Panc1 (cell line): Measurements from ENCODE around the gene TDRD1. TPM values are rescaled to one million over a fixed set of nuclear protein-coding genes. Genes with fewer than 3 reads are reported as not detected.

ENCODE experiments used
- ATAC-seq: fragments of 200-7000 bp; cut with Tn5 transposase; 2 replicates; pipeline ENCODE4 v1.9.1; 2020; ENCODE audit warnings: mild to moderate bottlenecking, moderate library complexity
- BruUV-seq: library from RNA; stranded (reverse); fragments of 400-500 nt; replicated peaks from 2 replicates; lab custom pipeline; 2021; lab: Mats Ljungman, UMichigan
- CTCF ChIA-PET: fragments of 300-600 bp; sonication (Branson Sonifier 250); formaldehyde crosslinking; loops from one replicate; lab custom pipeline; 2022; ENCODE audit warnings: antibody characterized with exemption; lab: Charles Lee
- POLR2A ChIA-PET: fragments of 300-600 bp; sonication (Branson Sonifier 250); formaldehyde crosslinking; loops from one replicate; lab custom pipeline; 2022; ENCODE audit warnings: antibody characterized with exemption; lab: Charles Lee
- DNase-seq: peaks from one replicate; pipeline ENCODE4 v3.0.0-alpha.2; 2010; ENCODE audit warnings: low read depth, low spot score
- H3K27ac ChIP-seq: 2 replicates; pipeline ENCODE4 v1.5.1; 2011; ENCODE audit warnings: mild to moderate bottlenecking, low read length, inconsistent platforms
- H3K27me3 ChIP-seq: fragments of 200-500 bp; sonication (Bioruptor generic); 2 replicates; pipeline ENCODE4 v1.6.0; 2014; ENCODE audit warnings: low read length, inconsistent platforms; ENCODE audit not compliant: control insufficient read depth, insufficient read depth
- H3K36me3 ChIP-seq: fragments of 200-500 bp; sonication (Bioruptor generic); 2 replicates; pipeline ENCODE4 v1.5.1; 2014; ENCODE audit warnings: inconsistent platforms, mild to moderate bottlenecking, low read length, moderate library complexity; ENCODE audit not compliant: control insufficient read depth, insufficient read depth
- H3K4me1 ChIP-seq: 2 replicates; pipeline ENCODE4 v1.5.1; 2011; ENCODE audit warnings: inconsistent platforms, mild to moderate bottlenecking, low read length, moderate library complexity; ENCODE audit not compliant: control insufficient read depth, insufficient read depth
- H3K4me3 ChIP-seq, 2 experiments: 2 replicates each; pipeline ENCODE4 v1.5.1; 2011 to 2012; ENCODE audit warnings: low read depth in 2 of 2, low read length in 2 of 2, mild to moderate bottlenecking in 2 of 2, inconsistent platforms in 1 of 2, moderate library complexity in 1 of 2
- H3K9me3 ChIP-seq: fragments of 200-500 bp; sonication (Bioruptor generic); 2 replicates; pipeline ENCODE4 v1.5.1; 2014; ENCODE audit warnings: low read depth, mild to moderate bottlenecking, inconsistent platforms, low read length, moderate library complexity; ENCODE audit not compliant: control insufficient read depth, insufficient read depth
- POLR2AphosphoS5 ChIP-seq: IDR thresholded peaks from 2 replicates; pipeline ENCODE4 v1.6.1; 2012; ENCODE audit warnings: mild to moderate bottlenecking, low read depth, low read length, moderate library complexity
- SIN3A ChIP-seq: IDR thresholded peaks from 2 replicates; pipeline ENCODE4 v1.6.1; 2012; ENCODE audit warnings: low read depth, mild to moderate bottlenecking, low read length, moderate library complexity, borderline replicate concordance; ENCODE audit not compliant: insufficient read depth
- TCF7L2 ChIP-seq: IDR thresholded peaks from 2 replicates; pipeline ENCODE4 v1.6.1; 2011; ENCODE audit warnings: mild to moderate bottlenecking, low read depth, low read length, inconsistent platforms
- in situ Hi-C: cut with HindIII; loops from 2 replicates; pipeline ENCODE4 v1.10.0; 2016; ENCODE audit warnings: low sequenced_read_pairs, low pct_unique_long_range_greater_than_20kb
- intact Hi-C: fragments of 100-400 bp; cut with micrococcal nuclease; formaldehyde crosslinking; loops from one replicate; pipeline ENCODE4 v1.10.0; 2022; ENCODE audit not compliant: unreplicated experiment
- total RNA-seq: library from RNA; stranded (reverse); gene quantifications from one replicate; pipeline ENCODE4 v1.2.1, GENCODE V29; 2021; ENCODE audit not compliant: unreplicated experiment
- TF ChIP-seq, protein P1 (sequence below), 2 experiments: IDR thresholded peaks; 2 replicates each; pipeline ENCODE4 v1.6.1; 2011 to 2012; ENCODE audit warnings: low read depth in 2 of 2, control low read depth in 1 of 2, low read length in 1 of 2, mild to moderate bottlenecking in 1 of 2, moderate library complexity in 1 of 2; ENCODE audit not compliant: insufficient read depth in 1 of 2
- TF ChIP-seq, protein P2 (sequence below): fragments of 450-650 bp; IDR thresholded peaks from 2 replicates; pipeline ENCODE4 v1.5.1; 2017; ENCODE audit warnings: mild to moderate bottlenecking

The TDRD1 gene
- total RNA-seq, 1 experiment from 2014 or later = not detected

DNA sequence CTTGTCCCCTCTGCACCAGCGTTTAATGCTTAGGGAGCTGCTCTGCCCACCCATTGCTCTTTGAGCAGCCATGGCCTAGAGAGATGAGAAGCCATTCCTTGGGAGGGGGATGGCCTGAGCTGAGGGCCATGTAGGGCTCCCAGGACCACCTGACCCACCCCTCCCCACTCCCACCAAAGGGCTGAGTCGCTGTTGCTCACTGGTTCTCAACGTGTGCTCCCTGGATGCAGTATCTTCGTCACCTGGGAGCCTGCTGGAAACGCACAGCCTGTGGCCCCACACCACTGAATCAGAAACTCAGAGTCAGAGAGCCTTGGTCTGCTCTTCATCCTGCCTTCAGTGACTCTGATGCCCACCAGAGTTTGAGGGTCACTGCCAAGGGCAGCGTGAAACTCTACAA is 96.9 kb downstream of the TDRD1 start:
- in situ Hi-C loops (no loop called here), intact Hi-C loops (no loop called here)
- H3K36me3 ChIP-seq = no peaks in the 10 kb centered on the region
- H3K9me3 ChIP-seq = no peaks in the 10 kb centered on the region
- ChIA-PET CTCF (no interaction called here), POLR2A (no interaction called here)
- TF ChIP-seq POLR2AphosphoS5 = no peak
- TF ChIP-seq, protein P1, sequence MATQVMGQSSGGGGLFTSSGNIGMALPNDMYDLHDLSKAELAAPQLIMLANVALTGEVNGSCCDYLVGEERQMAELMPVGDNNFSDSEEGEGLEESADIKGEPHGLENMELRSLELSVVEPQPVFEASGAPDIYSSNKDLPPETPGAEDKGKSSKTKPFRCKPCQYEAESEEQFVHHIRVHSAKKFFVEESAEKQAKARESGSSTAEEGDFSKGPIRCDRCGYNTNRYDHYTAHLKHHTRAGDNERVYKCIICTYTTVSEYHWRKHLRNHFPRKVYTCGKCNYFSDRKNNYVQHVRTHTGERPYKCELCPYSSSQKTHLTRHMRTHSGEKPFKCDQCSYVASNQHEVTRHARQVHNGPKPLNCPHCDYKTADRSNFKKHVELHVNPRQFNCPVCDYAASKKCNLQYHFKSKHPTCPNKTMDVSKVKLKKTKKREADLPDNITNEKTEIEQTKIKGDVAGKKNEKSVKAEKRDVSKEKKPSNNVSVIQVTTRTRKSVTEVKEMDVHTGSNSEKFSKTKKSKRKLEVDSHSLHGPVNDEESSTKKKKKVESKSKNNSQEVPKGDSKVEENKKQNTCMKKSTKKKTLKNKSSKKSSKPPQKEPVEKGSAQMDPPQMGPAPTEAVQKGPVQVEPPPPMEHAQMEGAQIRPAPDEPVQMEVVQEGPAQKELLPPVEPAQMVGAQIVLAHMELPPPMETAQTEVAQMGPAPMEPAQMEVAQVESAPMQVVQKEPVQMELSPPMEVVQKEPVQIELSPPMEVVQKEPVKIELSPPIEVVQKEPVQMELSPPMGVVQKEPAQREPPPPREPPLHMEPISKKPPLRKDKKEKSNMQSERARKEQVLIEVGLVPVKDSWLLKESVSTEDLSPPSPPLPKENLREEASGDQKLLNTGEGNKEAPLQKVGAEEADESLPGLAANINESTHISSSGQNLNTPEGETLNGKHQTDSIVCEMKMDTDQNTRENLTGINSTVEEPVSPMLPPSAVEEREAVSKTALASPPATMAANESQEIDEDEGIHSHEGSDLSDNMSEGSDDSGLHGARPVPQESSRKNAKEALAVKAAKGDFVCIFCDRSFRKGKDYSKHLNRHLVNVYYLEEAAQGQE (IDR thresholded peaks at IDR 0.05; ENCODE audit: insufficient read depth in 1 of 2, low read depth in 2 of 2, low read length in 1 of 2) = no peak
- TF ChIP-seq SIN3A = no peak
- no peak for TF ChIP-seq TCF7L2
- TF ChIP-seq, protein P2, sequence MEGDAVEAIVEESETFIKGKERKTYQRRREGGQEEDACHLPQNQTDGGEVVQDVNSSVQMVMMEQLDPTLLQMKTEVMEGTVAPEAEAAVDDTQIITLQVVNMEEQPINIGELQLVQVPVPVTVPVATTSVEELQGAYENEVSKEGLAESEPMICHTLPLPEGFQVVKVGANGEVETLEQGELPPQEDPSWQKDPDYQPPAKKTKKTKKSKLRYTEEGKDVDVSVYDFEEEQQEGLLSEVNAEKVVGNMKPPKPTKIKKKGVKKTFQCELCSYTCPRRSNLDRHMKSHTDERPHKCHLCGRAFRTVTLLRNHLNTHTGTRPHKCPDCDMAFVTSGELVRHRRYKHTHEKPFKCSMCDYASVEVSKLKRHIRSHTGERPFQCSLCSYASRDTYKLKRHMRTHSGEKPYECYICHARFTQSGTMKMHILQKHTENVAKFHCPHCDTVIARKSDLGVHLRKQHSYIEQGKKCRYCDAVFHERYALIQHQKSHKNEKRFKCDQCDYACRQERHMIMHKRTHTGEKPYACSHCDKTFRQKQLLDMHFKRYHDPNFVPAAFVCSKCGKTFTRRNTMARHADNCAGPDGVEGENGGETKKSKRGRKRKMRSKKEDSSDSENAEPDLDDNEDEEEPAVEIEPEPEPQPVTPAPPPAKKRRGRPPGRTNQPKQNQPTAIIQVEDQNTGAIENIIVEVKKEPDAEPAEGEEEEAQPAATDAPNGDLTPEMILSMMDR = no peak
- no peaks in the 10 kb centered on the region for H3K27me3 ChIP-seq
- DNase-seq = no peak
- H3K4me3 ChIP-seq = no peak overlapping the region
- no peak overlapping the region for H3K27ac ChIP-seq
- BruUV-seq = no TSS peak
- no peak for ATAC-seq
- H3K4me1 ChIP-seq = peaks cover 10% of the 10 kb centered on the region

DNA sequence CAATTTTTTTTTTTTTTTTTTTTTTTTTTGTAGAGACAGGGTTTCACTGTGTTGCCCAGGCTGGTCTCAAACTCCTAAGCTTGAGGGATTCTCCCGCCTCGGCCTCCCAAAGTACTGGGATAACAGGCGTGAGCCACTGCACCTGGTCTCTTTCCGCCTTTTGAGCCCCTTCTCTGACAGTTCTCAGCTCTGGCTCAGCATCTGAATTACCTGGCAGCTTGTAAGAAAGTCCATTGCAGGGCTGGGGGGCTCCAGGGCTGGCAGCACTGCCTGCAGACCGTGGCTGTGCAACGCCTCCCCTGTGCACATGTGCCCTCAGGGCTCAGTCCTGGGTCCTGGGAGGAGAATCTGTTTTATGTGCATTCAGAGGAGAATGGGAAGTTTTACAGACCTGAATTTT is 97.5 kb downstream of the TDRD1 start:
- DNase-seq (no peak), ATAC-seq (no peak)
- no peaks in the 10 kb centered on the region for H3K9me3 ChIP-seq
- no peak overlapping the region for H3K27ac ChIP-seq
- no TSS peak for BruUV-seq
- H3K36me3 ChIP-seq = no peaks in the 10 kb centered on the region
- ChIA-PET POLR2A (no interaction called here), CTCF (no interaction called here)
- no peaks in the 10 kb centered on the region for H3K27me3 ChIP-seq
- peaks cover 8% of the 10 kb centered on the region for H3K4me1 ChIP-seq
- TF ChIP-seq TCF7L2 (no peak), POLR2AphosphoS5 (no peak)
- TF ChIP-seq, protein P2 = no peak
- TF ChIP-seq, protein P1 (IDR thresholded peaks at IDR 0.05; ENCODE audit: insufficient read depth in 1 of 2, low read depth in 2 of 2, low read length in 1 of 2) = no peak
- in situ Hi-C loops = no loop called here
- intact Hi-C loops = no loop called here
- no peak overlapping the region for H3K4me3 ChIP-seq
